ENCODE results near the gene DYNC1I2.

The DYNC1I2 gene

DNA sequence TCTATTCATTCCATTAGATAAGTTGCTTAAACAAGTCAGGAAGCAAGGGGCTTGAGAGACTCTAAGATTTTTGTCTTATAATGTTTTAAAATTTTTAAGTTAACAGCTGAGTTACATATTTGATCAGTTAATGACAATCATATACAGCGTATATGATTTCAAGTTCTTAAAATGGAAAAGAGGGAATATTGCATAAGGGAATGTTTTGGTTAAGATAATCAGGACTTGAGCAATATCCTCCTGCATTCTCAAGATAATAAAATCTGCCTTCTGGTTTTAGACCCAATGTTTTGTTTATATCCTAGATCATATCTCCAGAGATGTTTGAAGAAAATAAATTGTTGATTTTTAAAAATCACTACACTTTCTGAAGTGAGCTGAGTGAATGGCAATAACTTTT, 13.4 kb upstream of the DYNC1I2 start:
- Histone ChIP-seq H3K9ac (ENCODE audit: low read length) (no peak overlapping the region), H4K20me1 (ENCODE audit: insufficient read depth, low read length) (no peaks in the 10 kb centered on the region), H2AFZ (ENCODE audit: low read length) (no peak overlapping the region), H3F3A (ENCODE audit: insufficient read depth, low read length) (no peaks in the 10 kb centered on the region), H3K4me2 (ENCODE audit: low read length) (no peak overlapping the region), H3K79me2 (ENCODE audit: insufficient read depth, low read length) (no peaks in the 10 kb centered on the region), H3K4me3 (ENCODE audit: low read depth, low read length, poor library complexity, severe bottlenecking) (no peak overlapping the region), H3K4me1 (ENCODE audit: insufficient read depth, low read length, severe bottlenecking) (no peaks in the 10 kb centered on the region), H3K9me3 (ENCODE audit: low read length) (no peaks in the 10 kb centered on the region), H3K9me2 (ENCODE audit: low read depth, low read length) (no peaks in the 10 kb centered on the region), H3K27ac (ENCODE audit: low read depth, low read length, poor library complexity, severe bottlenecking) (no peak overlapping the region), H3K36me3 (ENCODE audit: insufficient read depth, low read length) (no peaks in the 10 kb centered on the region), H3K27me3 (ENCODE audit: insufficient read depth, low read length) (no peaks in the 10 kb centered on the region)
- TF ChIP-seq EZH2 (IDR thresholded peaks at IDR 0.05; ENCODE audit: borderline replicate concordance, low read length): no peak
- TF ChIP-seq, protein P1, sequence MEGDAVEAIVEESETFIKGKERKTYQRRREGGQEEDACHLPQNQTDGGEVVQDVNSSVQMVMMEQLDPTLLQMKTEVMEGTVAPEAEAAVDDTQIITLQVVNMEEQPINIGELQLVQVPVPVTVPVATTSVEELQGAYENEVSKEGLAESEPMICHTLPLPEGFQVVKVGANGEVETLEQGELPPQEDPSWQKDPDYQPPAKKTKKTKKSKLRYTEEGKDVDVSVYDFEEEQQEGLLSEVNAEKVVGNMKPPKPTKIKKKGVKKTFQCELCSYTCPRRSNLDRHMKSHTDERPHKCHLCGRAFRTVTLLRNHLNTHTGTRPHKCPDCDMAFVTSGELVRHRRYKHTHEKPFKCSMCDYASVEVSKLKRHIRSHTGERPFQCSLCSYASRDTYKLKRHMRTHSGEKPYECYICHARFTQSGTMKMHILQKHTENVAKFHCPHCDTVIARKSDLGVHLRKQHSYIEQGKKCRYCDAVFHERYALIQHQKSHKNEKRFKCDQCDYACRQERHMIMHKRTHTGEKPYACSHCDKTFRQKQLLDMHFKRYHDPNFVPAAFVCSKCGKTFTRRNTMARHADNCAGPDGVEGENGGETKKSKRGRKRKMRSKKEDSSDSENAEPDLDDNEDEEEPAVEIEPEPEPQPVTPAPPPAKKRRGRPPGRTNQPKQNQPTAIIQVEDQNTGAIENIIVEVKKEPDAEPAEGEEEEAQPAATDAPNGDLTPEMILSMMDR (IDR thresholded peaks at IDR 0.05; ENCODE audit: low read length): no peak

DNA sequence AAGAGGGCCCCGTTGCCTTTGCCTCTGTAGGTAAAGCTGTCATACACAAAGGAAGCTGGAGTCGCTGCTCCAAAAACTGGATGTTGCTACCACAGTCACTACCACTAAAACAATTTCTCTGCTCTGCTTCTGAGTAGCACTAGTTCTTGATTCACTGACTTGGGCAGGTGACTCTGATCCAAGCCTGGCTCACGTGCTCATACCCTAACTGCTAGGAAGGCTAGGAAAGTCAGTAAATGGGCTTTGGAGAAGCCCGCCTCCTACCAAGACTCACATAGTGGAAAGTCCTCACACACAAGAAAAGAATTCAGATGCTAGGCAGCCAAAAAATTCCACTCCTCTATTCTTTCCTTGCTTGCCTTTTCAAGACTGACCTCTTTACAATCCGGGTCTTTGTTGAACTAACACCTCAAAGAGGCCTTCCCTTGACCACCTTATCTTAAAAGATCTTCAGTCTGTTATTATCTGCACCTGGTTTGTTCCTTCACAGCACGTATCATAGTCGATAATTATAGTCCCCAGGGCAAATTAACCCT, 11.4 kb upstream of the DYNC1I2 start:
- Histone ChIP-seq H3K4me3 (ENCODE audit: low read depth, low read length, poor library complexity, severe bottlenecking) (no peak overlapping the region), H3F3A (ENCODE audit: insufficient read depth, low read length) (no peaks in the 10 kb centered on the region), H4K20me1 (ENCODE audit: insufficient read depth, low read length) (no peaks in the 10 kb centered on the region), H3K9me3 (ENCODE audit: low read length) (no peaks in the 10 kb centered on the region), H3K79me2 (ENCODE audit: insufficient read depth, low read length) (no peaks in the 10 kb centered on the region), H3K9me2 (ENCODE audit: low read depth, low read length) (no peaks in the 10 kb centered on the region), H3K4me2 (ENCODE audit: low read length) (no peak overlapping the region), H2AFZ (ENCODE audit: low read length) (no peak overlapping the region), H3K27ac (ENCODE audit: low read depth, low read length, poor library complexity, severe bottlenecking) (no peak overlapping the region), H3K36me3 (ENCODE audit: insufficient read depth, low read length) (no peaks in the 10 kb centered on the region), H3K4me1 (ENCODE audit: insufficient read depth, low read length, severe bottlenecking) (no peaks in the 10 kb centered on the region), H3K27me3 (ENCODE audit: insufficient read depth, low read length) (no peaks in the 10 kb centered on the region), H3K9ac (ENCODE audit: low read length) (no peak overlapping the region)
- no peak for TF ChIP-seq EZH2 (IDR thresholded peaks at IDR 0.05; ENCODE audit: borderline replicate concordance, low read length)
- TF ChIP-seq, protein P1 (IDR thresholded peaks at IDR 0.05; ENCODE audit: low read length): no peak

DNA sequence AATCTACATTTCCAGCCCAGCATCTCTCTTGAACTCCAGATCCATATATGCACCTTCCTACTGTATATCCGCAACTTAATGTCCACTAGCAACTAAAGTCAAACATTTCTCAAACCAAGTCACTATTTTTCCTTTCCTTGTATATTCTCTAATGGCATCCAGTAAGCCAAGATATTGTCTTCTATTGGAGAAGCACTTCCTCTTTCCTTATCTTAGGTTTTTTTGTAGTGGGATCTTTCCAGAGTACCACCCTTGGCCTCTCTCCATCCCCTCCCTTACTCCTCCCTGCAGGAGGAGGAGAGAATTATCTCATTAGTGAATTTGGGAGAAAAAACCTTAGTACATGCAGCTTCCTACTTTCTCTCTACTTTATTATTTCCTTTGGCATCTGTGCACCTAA, 8.7 kb upstream of the DYNC1I2 start:
- TF ChIP-seq, protein P1 (IDR thresholded peaks at IDR 0.05; ENCODE audit: low read length): no peak
- no peak for TF ChIP-seq EZH2 (IDR thresholded peaks at IDR 0.05; ENCODE audit: borderline replicate concordance, low read length)
- Histone ChIP-seq H3K9ac (ENCODE audit: low read length) (no peak overlapping the region), H3F3A (ENCODE audit: insufficient read depth, low read length) (no peaks in the 10 kb centered on the region), H3K27ac (ENCODE audit: low read depth, low read length, poor library complexity, severe bottlenecking) (no peak overlapping the region), H3K36me3 (ENCODE audit: insufficient read depth, low read length) (no peaks in the 10 kb centered on the region), H3K9me3 (ENCODE audit: low read length) (no peaks in the 10 kb centered on the region), H3K4me3 (ENCODE audit: low read depth, low read length, poor library complexity, severe bottlenecking) (no peak overlapping the region), H3K27me3 (ENCODE audit: insufficient read depth, low read length) (no peaks in the 10 kb centered on the region), H3K79me2 (ENCODE audit: insufficient read depth, low read length) (no peaks in the 10 kb centered on the region), H3K4me2 (ENCODE audit: low read length) (no peak overlapping the region), H3K4me1 (ENCODE audit: insufficient read depth, low read length, severe bottlenecking) (no peaks in the 10 kb centered on the region), H3K9me2 (ENCODE audit: low read depth, low read length) (no peaks in the 10 kb centered on the region), H2AFZ (ENCODE audit: low read length) (no peak overlapping the region), H4K20me1 (ENCODE audit: insufficient read depth, low read length) (no peaks in the 10 kb centered on the region)

Data from OCI-LY1 (cell line).